ENCODE measurements around the gene BLMH. TPM values are rescaled to one million over a fixed set of nuclear protein-coding genes. Genes with fewer than 3 reads are reported as not detected.

BLMH gene
- total RNA-seq, 1 donor from 2014 or later = 49.5 TPM

- no peak for DNase-seq (ENCODE audit: low spot score)
- no peak overlapping the region for H3K4me3 Mint-ChIP-seq (ENCODE audit: unreplicated experiment)
- no peak for TF ChIP-seq CTCF (IDR thresholded peaks at IDR 0.05)
Measured at GRCh38 chr17:30219315-30219714, 72.4 kb downstream of the BLMH start.

GRCh38 chr17:30218799-30219198 lies 72.9 kb downstream of the BLMH start:
- Mint-ChIP-seq H3K36me3 (ENCODE audit: low read depth) (no peaks in the 10 kb centered on the region), H3K9me3 (ENCODE audit: low read depth) (no peaks in the 10 kb centered on the region), H3K27ac (ENCODE audit: unreplicated experiment) (no peak overlapping the region), H3K4me1 (ENCODE audit: low read depth) (no peaks in the 10 kb centered on the region), H3K27me3 (ENCODE audit: low read depth) (peaks cover 7% of the 10 kb centered on the region), H3K4me3 (ENCODE audit: unreplicated experiment) (no peak overlapping the region)
- no peak for DNase-seq (ENCODE audit: low spot score)
- TF ChIP-seq CTCF (IDR thresholded peaks at IDR 0.05) = no peak

More at GRCh38 chr17:30219315-30219714, 72.4 kb downstream of the BLMH start:
- no peaks in the 10 kb centered on the region for H3K9me3 Mint-ChIP-seq (ENCODE audit: low read depth)
- no peaks in the 10 kb centered on the region for H3K36me3 Mint-ChIP-seq (ENCODE audit: low read depth)
- no peaks in the 10 kb centered on the region for H3K4me1 Mint-ChIP-seq (ENCODE audit: low read depth)
- H3K27ac Mint-ChIP-seq (ENCODE audit: unreplicated experiment) = no peak overlapping the region
- peaks cover 7% of the 10 kb centered on the region for H3K27me3 Mint-ChIP-seq (ENCODE audit: low read depth)

- no peak for DNase-seq (ENCODE audit: low spot score)
- peaks cover 7% of the 10 kb centered on the region for H3K27me3 Mint-ChIP-seq (ENCODE audit: low read depth)
- no peaks in the 10 kb centered on the region for H3K9me3 Mint-ChIP-seq (ENCODE audit: low read depth)
- H3K36me3 Mint-ChIP-seq (ENCODE audit: low read depth) = no peaks in the 10 kb centered on the region
- no peak for TF ChIP-seq CTCF (IDR thresholded peaks at IDR 0.05)
- no peak overlapping the region for H3K4me3 Mint-ChIP-seq (ENCODE audit: unreplicated experiment)
- H3K27ac Mint-ChIP-seq (ENCODE audit: unreplicated experiment) = no peak overlapping the region
- no peaks in the 10 kb centered on the region for H3K4me1 Mint-ChIP-seq (ENCODE audit: low read depth)
Measured at GRCh38 chr17:30217746-30218245, 73.9 kb downstream of the BLMH start.

GRCh38 chr17:30217054-30217453 lies 74.7 kb downstream of the BLMH start:
- Mint-ChIP-seq H3K27ac (ENCODE audit: unreplicated experiment) (no peak overlapping the region), H3K36me3 (ENCODE audit: low read depth) (no peaks in the 10 kb centered on the region), H3K9me3 (ENCODE audit: low read depth) (no peaks in the 10 kb centered on the region), H3K4me1 (ENCODE audit: low read depth) (no peaks in the 10 kb centered on the region), H3K4me3 (ENCODE audit: unreplicated experiment) (no peak overlapping the region), H3K27me3 (ENCODE audit: low read depth) (peaks cover 9% of the 10 kb centered on the region)
- no peak for DNase-seq (ENCODE audit: low spot score)
- TF ChIP-seq CTCF (IDR thresholded peaks at IDR 0.05) = no peak

GRCh38 chr17:30212750-30213149 lies 79.0 kb downstream of the BLMH start:
- Mint-ChIP-seq H3K27me3 (ENCODE audit: low read depth) (peaks cover 1% of the 10 kb centered on the region), H3K9me3 (ENCODE audit: low read depth) (no peaks in the 10 kb centered on the region)
- no peak for DNase-seq (ENCODE audit: low spot score)

More at GRCh38 chr17:30212750-30213149, 79.0 kb downstream of the BLMH start:
- TF ChIP-seq CTCF (IDR thresholded peaks at IDR 0.05) = no peak
- H3K27ac Mint-ChIP-seq (ENCODE audit: unreplicated experiment) = no peak overlapping the region
- H3K4me1 Mint-ChIP-seq (ENCODE audit: low read depth) = no peaks in the 10 kb centered on the region
- no peak overlapping the region for H3K4me3 Mint-ChIP-seq (ENCODE audit: unreplicated experiment)
- H3K36me3 Mint-ChIP-seq (ENCODE audit: low read depth) = no peaks in the 10 kb centered on the region
